ENCODE results near the gene COL24A1. TPM values are rescaled to one million over a fixed set of nuclear protein-coding genes. Genes with fewer than 3 reads are reported as not detected.
"Not testable (repeated sequence)": the region's sequence is repeated elsewhere in the genome, so short reads cannot be mapped to it uniquely, and the experiment has no call there.

COL24A1 gene
- total RNA-seq, 4 donors from 2014 or later = 0.12 to 1.1 (median 0.58) TPM

DNA sequence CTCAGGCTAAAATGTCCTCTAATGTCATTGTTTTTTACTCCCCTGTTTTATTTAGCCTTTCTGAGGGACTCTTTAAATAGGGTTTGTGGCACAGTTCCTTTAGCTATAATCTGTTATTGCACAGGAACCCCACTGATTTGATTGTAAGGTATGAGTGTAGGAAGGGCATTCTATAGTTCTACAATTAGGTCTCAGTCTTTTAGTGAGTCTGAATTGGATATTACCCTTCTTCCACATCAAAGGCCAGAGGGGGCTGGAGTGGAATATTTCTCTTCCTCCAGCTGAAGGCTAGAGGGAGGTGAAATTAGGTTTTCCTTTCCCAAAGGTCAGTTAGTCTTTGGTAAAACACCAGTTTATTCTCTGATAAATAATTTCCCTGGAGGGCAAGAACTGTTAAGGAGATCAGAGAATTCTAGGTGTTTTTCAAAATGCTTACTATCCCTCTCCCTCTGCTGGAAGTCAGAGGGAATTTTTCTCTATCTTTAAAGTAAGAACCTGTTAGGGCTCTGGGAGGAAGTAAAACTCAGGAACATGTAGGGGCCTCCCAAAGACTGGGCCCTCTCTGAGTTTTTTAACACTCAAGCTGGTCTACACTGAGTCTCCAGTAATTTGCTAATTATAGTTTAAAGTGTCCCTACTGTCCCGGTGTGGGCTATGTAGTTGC, 272.1 kb downstream of the COL24A1 start:
- no peak for TF ChIP-seq CTCF (IDR thresholded peaks at IDR 0.05)
- ATAC-seq (ENCODE audit: low FRiP score) (no peak), DNase-seq (ENCODE audit: low spot score) (no peak)

DNA sequence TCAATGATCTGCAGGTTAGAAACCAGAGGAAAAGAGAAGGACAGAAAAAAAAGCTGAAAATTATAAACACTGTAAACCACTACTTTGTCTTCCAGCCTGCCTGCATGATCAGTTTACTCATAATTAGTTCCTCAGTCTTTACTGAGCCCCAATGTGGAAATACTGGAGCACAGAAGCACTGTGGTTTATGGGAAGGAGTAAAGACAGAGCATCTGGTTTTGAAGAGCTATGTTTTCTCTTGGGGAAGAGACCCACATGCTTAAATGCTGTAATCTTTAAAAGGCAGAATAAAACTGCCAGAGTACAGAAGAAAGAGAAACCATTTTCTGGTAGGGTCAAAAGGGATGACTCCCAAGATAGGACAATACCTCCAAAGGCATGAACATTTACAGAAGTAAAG, 289.4 kb downstream of the COL24A1 start:
- ATAC-seq (ENCODE audit: low FRiP score) = no peak

GRCh38 chr1:85865213-85865612, 291.4 kb downstream of the COL24A1 start:
- TF ChIP-seq CTCF (IDR thresholded peaks at IDR 0.05) = no peak
- DNase-seq (ENCODE audit: low spot score) = no peak
- ATAC-seq (ENCODE audit: low FRiP score) = no peak

More for the DNA sequence above, 289.4 kb downstream of the COL24A1 start:
- no peak for DNase-seq (ENCODE audit: low spot score)
- no peak for TF ChIP-seq CTCF (IDR thresholded peaks at IDR 0.05)

- TF ChIP-seq CTCF (IDR thresholded peaks at IDR 0.05) = no peak
- ATAC-seq (ENCODE audit: low FRiP score) (no peak), DNase-seq (ENCODE audit: low spot score) (no peak)
These were observed 291.8 kb downstream of the COL24A1 start for GRCh38 chr1:85864727-85865126.

- ATAC-seq (ENCODE audit: low FRiP score); DNase-seq (ENCODE audit: low spot score): not testable (repeated sequence)
These were observed 292.9 kb downstream of the COL24A1 start for GRCh38 chr1:85863639-85864038.

GRCh38 chr1:85862456-85862855, 294.1 kb downstream of the COL24A1 start:
- ATAC-seq (ENCODE audit: low FRiP score) (no peak), DNase-seq (ENCODE audit: low spot score) (no peak)

GRCh38 chr1:85857991-85858390, 298.6 kb downstream of the COL24A1 start:
- TF ChIP-seq CTCF (IDR thresholded peaks at IDR 0.05) = no peak
- no peak for DNase-seq (ENCODE audit: low spot score)
- no peak for ATAC-seq (ENCODE audit: low FRiP score)

More at GRCh38 chr1:85862456-85862855, 294.1 kb downstream of the COL24A1 start:
- TF ChIP-seq CTCF (IDR thresholded peaks at IDR 0.05) = no peak
